ENCODE data around the gene PDE6B.
"Not testable (repeated sequence)": the region's sequence is repeated elsewhere in the genome, so short reads cannot be mapped to it uniquely, and the experiment has no call there.

GRCh38 chr4:706083-706633, 80.8 kb downstream of the PDE6B start:
- TF ChIP-seq, protein P1, sequence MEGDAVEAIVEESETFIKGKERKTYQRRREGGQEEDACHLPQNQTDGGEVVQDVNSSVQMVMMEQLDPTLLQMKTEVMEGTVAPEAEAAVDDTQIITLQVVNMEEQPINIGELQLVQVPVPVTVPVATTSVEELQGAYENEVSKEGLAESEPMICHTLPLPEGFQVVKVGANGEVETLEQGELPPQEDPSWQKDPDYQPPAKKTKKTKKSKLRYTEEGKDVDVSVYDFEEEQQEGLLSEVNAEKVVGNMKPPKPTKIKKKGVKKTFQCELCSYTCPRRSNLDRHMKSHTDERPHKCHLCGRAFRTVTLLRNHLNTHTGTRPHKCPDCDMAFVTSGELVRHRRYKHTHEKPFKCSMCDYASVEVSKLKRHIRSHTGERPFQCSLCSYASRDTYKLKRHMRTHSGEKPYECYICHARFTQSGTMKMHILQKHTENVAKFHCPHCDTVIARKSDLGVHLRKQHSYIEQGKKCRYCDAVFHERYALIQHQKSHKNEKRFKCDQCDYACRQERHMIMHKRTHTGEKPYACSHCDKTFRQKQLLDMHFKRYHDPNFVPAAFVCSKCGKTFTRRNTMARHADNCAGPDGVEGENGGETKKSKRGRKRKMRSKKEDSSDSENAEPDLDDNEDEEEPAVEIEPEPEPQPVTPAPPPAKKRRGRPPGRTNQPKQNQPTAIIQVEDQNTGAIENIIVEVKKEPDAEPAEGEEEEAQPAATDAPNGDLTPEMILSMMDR (conservative IDR thresholded peaks at IDR 0.05 in 1 of 2, IDR thresholded peaks at IDR 0.05 in 1 of 2; ENCODE audit: low read depth in 1 of 2, low read length in 2 of 2): not testable (repeated sequence)
- TF ChIP-seq EZH2 (IDR thresholded peaks at IDR 0.05; ENCODE audit: low read length, missing control alignments): not testable (repeated sequence)

All from fibroblast of lung (primary cell).